Fibroblast of lung (primary cell): ENCODE results near the gene BAX.

Experiments
- CTCF ChIP-seq, 2 donors: IDR thresholded peaks in 1 of 2; conservative IDR thresholded peaks in 1 of 2; 1 replicate in 1 of 2; 2 replicates in 1 of 2; pipeline ENCODE4 v1.5.1; 2011 to 2012; ENCODE audit warnings: low read length in 2 of 2, control low read depth in 1 of 2, inconsistent platforms in 1 of 2, low read depth in 1 of 2, mild to moderate bottlenecking in 1 of 2
- EZH2 ChIP-seq: IDR thresholded peaks from 2 replicates; pipeline ENCODE4 v1.5.1; 2012; ENCODE audit warnings: low read length, control low read depth, mild to moderate bottlenecking; ENCODE audit errors: missing control alignments

- TF ChIP-seq CTCF (conservative IDR thresholded peaks at IDR 0.05 in 1 of 2, IDR thresholded peaks at IDR 0.05 in 1 of 2; ENCODE audit: low read depth in 1 of 2, low read length in 2 of 2) (peak in 1 of 2 donors; percentile 5), EZH2 (no peak)
Measured at GRCh38 chr19:48975947-48976847, 21.5 kb downstream of the BAX start.
